Measurements from ENCODE around the gene ADRA2B.

- TF ChIP-seq, protein P1, sequence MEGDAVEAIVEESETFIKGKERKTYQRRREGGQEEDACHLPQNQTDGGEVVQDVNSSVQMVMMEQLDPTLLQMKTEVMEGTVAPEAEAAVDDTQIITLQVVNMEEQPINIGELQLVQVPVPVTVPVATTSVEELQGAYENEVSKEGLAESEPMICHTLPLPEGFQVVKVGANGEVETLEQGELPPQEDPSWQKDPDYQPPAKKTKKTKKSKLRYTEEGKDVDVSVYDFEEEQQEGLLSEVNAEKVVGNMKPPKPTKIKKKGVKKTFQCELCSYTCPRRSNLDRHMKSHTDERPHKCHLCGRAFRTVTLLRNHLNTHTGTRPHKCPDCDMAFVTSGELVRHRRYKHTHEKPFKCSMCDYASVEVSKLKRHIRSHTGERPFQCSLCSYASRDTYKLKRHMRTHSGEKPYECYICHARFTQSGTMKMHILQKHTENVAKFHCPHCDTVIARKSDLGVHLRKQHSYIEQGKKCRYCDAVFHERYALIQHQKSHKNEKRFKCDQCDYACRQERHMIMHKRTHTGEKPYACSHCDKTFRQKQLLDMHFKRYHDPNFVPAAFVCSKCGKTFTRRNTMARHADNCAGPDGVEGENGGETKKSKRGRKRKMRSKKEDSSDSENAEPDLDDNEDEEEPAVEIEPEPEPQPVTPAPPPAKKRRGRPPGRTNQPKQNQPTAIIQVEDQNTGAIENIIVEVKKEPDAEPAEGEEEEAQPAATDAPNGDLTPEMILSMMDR (IDR thresholded peaks at IDR 0.05) = no peak
- TF ChIP-seq EZH2 (IDR thresholded peaks at IDR 0.05; ENCODE audit: borderline replicate concordance, insufficient read depth, low read depth, low read length, poor library complexity, severe bottlenecking) = no peak
Observed at GRCh38 chr2:96083989-96084857, 32.1 kb downstream of the ADRA2B start.
